GM19025 (cell line): ENCODE results near the gene ONECUT2.

Source experiments
- ATAC-seq: cut with Tn5 transposase; IDR thresholded peaks from one replicate; pipeline ENCODE4 v1.9.1; 2021; ENCODE audit warnings: mild to moderate bottlenecking, low read depth, moderate library complexity; ENCODE audit not compliant: unreplicated experiment

Gene ONECUT2

DNA sequence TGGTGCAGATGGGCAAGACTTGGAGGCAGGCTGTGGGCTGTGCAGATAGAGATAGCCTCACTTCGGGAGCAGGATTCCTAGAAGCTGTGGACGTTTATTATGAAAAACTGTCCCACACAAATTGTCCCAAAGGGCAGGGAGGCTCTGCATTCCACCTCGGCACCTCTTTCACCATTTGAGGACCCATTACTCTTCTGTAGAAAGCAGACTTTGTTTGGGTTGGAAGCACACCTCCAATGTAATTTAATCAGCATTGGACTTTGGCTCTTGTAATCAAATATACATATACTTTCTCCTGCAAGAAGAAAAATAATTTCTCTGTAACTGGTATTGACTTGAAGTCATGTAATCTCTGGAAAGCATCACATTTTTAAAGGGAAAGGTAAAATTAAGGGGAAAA, 8.5 kb downstream of the ONECUT2 start:
- ATAC-seq: no peak

DNA sequence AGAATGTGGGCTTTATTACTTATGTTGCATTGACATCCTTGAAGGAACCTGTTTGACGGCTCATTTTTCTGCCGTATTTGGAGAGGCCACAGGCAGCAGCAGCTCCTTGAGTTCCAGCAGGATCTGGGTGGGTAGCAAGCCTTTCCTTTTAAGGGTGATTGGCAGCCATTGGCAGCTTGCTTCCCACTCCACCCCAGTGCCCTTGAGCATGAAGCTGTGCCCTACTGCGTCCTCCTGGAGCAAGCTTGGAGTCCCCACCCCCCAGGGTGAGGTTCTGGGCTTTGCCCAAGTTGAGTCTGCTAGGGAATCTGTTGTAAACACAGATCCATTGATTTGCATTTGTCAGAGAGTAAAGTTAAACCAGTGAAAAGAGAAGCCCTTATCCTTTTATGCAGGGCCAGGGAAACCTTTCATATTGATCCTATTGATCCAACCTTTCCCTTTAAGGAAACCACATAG, 9.2 kb downstream of the ONECUT2 start:
- ATAC-seq: no peak

DNA sequence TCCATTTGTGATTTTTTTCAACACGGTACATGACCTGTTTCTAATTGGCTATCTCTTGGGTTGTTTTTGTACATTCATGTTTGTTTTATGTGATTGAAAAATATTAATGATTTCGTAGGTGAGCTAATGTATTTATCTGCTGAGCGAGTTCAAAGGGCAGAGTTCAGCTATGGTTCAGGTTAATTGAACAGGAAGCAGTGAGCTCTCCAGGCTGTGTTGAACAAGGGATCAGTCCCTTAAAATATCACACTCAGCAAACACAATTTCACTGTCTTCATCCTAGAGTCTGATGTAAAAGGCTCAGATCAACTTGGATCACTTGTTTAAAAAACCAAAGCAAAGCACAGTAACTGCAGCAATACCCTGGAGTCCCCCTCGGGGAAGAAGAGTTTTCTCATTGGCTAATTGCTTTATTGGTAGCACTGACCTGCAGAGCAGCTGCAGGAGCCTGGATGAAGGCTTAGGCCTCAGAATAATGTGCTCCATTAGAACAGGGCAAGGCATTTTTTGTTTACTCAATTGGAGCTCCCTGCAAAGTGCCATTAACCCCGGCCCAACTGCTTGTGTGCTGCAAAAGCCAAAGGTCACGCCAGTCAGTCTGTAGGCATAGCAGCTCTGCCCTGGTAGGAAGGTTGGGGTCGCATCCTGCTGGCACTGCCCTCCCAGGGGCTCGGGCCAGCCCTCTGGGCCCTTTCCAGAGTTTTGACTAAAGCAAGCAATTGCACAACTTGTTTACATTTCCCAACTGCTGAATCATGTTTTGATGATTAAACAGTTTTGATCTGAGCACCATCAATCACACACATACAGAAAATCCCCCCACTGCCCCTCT, 10.5 kb downstream of the ONECUT2 start:
- ATAC-seq: no peak

- ATAC-seq: no peak
These were observed 11.1 kb downstream of the ONECUT2 start for GRCh38 chr18:57446322-57446721.

DNA sequence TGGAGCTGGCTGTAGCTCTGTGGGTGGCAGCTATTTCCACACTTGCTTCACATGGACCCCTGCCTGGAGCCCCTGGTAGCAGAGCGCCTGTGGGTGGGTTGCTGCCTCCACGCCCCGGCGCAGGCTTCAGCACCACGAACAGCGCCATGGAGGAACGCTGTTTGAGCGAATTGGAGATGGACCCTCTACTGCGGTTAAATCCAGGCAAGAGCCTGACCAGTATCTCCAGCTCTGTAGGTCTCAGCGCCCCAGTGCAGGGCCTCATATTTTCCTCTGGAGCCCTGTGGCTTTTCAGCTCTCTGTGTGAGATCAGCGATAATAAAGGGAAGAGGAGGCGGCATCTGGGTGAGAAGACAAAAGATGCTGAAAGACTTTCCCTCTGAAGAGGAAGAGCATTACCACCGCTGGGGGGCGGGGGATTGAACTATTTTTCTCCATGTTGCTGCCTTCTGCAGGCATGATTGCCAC, 12.0 kb downstream of the ONECUT2 start:
- no peak for ATAC-seq

GRCh38 chr18:57455576-57456129, 20.5 kb downstream of the ONECUT2 start:
- ATAC-seq: no peak

DNA sequence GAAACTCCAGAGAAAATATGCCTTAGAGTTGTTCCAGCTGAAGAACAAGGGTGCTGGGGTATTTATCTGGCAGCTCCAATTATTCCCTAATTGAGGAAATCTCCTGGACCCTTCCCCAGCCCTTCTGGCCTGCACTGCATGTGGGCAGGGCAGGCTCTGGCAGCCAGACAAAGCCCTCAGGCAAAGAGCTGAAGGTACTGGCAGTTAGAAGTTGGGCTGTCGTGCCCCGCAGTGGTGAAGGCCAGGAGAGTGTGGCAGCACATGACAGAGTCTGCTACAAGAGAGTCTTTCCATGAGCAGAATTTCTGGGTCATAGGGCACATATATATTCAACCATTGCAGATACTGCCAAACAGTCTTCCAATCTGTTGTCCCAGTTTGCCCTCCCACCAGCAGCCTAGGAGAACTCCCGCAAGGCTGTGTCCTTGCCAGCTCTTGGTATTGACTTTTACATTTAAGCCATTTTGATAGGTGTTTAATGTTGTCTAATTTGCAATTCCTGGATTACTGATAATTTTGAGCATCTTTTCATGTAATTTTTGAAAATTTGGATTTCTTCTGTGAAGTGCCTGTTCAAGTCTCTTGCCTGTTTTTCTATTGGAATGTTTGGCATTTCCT, 26.6 kb downstream of the ONECUT2 start:
- ATAC-seq: no peak

- ATAC-seq: no peak
These were observed 31.1 kb downstream of the ONECUT2 start for GRCh38 chr18:57466307-57466706.

GRCh38 chr18:57466745-57467409, 31.7 kb downstream of the ONECUT2 start:
- ATAC-seq: no peak

- no peak for ATAC-seq
These were observed 34.7 kb downstream of the ONECUT2 start for GRCh38 chr18:57469884-57470283.

- no peak for ATAC-seq
These were observed 40.2 kb downstream of the ONECUT2 start for GRCh38 chr18:57475408-57475807.

DNA sequence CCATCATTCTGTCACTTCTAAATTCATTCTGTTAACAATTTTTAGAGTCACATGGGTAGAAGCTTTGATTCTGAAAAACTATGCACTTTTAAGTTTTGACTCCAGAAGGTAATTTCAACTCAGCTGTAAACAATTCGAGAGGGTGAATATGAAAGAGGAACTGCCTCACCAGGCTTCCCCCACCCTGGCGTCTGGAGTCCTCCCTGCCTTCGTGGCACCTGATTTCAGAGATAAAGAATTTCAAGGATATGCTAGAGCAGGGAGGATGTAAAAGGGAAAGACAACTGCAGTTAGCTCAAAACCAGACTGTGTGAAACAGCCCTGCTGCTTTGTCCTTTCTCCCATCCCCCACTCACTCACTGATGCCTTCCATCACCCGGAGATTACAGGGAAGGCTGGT, 40.7 kb downstream of the ONECUT2 start:
- no peak for ATAC-seq

DNA sequence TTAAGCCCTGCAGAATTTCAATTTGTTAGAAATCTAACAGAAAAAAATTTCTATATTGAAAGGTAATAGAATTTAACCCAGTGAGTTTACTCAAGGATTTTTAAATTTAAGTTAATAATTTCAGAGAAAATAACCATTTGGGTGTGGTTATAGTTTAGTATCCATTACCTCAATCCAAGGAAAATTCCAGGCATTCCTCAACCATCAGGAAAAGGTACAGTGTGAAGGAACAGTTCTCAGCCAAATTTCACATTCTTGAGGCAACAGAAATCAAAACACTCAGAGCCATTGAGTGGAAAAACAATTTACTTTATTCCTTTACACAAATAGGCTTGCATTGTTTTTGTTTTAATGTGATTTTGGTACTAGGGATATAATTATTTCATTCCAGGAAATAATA, 45.6 kb downstream of the ONECUT2 start:
- no peak for ATAC-seq

DNA sequence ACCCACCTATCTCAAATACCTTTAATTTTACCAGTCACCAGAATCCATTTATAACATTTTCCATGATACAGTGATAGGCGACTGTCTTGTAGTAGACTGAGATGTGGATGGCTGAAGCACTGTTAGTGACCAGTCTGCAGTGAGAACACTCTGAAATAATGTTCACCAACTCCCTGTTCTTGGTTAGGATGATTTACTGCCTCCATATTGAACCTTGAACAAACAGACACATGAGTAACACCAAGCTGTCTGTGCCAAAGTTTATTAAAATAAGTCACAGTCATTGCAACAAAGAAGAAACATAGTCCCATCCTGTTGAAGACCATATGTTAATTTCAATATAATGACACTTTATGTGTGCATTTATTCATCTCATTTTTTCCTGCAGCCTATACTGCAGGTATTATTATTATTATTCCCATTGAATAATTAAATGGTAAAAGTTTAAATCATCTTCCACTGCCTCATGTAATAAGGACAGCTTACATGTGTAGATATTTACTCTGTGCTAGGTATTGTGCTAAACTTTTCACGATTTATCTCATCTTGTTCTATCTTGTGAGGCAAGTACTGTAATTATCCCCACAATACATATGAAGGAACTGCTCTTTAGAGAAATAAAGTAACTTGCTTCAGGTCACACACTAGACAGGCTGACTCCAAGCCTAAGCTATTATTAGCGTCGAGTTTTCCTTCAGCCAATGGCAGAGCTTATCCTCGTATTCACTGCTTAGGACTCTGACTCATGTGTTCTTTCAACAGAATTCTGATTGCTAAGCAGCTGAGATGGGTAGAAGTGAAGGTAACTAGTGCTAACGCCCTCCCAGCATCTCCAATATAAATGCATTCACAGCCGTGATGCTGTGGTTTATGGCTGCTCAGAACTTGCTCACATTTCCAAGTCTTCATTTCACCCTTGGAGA, 62.5 kb downstream of the ONECUT2 start:
- ATAC-seq: no peak

GRCh38 chr18:57498682-57499256, 63.6 kb downstream of the ONECUT2 start:
- no peak for ATAC-seq

- no peak for ATAC-seq
These were observed 67.5 kb downstream of the ONECUT2 start for GRCh38 chr18:57502624-57503023.

- no peak for ATAC-seq
These were observed 70.1 kb downstream of the ONECUT2 start for GRCh38 chr18:57505231-57505630.

DNA sequence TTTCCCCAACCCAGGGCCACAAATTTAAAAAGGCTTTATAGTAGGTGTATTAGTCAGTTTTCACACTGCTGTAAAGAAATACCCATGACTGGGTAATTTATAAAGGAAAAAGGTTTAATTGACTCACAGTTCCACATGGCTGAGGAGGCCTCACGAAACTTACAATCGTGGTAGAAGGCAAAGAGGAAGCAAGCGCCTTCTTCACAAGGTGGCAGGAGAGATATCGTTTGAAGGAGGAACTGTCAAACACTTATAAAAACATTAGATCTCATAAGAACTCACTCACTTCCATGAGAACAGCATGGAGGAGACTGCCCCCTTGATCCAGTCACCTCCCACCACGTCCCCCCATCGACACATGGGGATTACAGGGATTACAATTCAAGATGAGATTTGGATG, 80.9 kb downstream of the ONECUT2 start:
- ATAC-seq: no peak

DNA sequence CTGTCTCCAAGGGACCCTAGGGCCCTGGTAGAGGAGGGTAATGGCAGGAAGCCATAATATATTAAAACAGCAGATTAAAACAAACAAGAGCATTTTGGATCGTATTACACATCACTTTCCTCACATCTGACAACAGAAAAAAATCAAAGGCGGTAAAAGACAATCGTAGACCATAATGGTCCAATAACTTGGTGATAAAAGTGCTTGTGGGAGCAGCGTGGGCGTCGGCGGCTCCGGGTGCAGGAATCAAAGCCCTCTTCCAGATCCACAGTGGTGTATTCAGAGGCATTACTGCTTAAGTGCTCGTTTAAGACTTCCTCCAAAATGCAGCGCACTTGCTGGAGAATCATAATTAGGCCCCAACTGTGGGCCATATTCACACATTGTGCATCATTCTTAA, 83.4 kb downstream of the ONECUT2 start:
- ATAC-seq: no peak
